ENCODE data around the gene PLA2G2C.

GRCh38 chr1:20115479-20115878 lies 70.8 kb downstream of the PLA2G2C start:
- TF ChIP-seq CTCF (IDR thresholded peaks at IDR 0.05) (no peak), POLR2A (IDR thresholded peaks at IDR 0.05) (no peak), POLR2AphosphoS5 (IDR thresholded peaks at IDR 0.05) (no peak)
